H1 (cell line): Measurements from ENCODE around the gene PHRF1. TPM values are rescaled to one million over a fixed set of nuclear protein-coding genes. Genes with fewer than 3 reads are reported as not detected.

Experiments used
- CTCF ChIA-PET: fragments of 300-600 bp; sonication (Branson Sonifier 250); formaldehyde crosslinking; loops from one replicate; lab custom pipeline; 2021; ENCODE audit not compliant: partially characterized antibody; lab: Charles Lee
- POLR2A ChIA-PET: fragments of 300-600 bp; sonication (Branson Sonifier 250); formaldehyde crosslinking; loops from one replicate; lab custom pipeline; 2021; ENCODE audit warnings: inconsistent platforms; ENCODE audit not compliant: partially characterized antibody; lab: Charles Lee
- DNase-seq, 2 experiments: peaks; one replicate each; pipeline versions ENCODE4 v3.0.0 to v3.0.0-alpha.2; 2010 to 2022; ENCODE audit warnings: low spot score in 2 of 2, low read depth in 1 of 2, mixed read lengths in 1 of 2
- FAIRE-seq: peaks from 2 replicates; lab custom pipeline; 2011; peaks lifted over from hg19 to GRCh38; lab: Jason Lieb, UNC
- H2AFZ ChIP-seq: 2 replicates; pipeline ENCODE4 v1.8.1; 2012; ENCODE audit warnings: low read length, inconsistent platforms
- H2AK5ac ChIP-seq: 2 replicates; pipeline ENCODE4 v1.6.1; 2013; ENCODE audit warnings: low read depth, low read length
- H2BK120ac ChIP-seq: replicated peaks from 2 replicates; pipeline ENCODE3; 2013; ENCODE audit warnings: low read depth, low read length, inconsistent platforms
- H2BK12ac ChIP-seq: 2 replicates; pipeline ENCODE4 v1.6.1; 2013; ENCODE audit warnings: low read depth, low read length
- H2BK15ac ChIP-seq: 2 replicates; pipeline ENCODE4 v1.6.1; 2013; ENCODE audit warnings: low read length
- H2BK20ac ChIP-seq: 2 replicates; pipeline ENCODE4 v1.6.1; 2013; ENCODE audit warnings: low read length
- H2BK5ac ChIP-seq: 2 replicates; pipeline ENCODE4 v1.6.1; 2013; ENCODE audit warnings: low read depth, low read length
- H3K14ac ChIP-seq: 2 replicates; pipeline ENCODE4 v1.6.1; 2013; ENCODE audit warnings: inconsistent platforms; ENCODE audit not compliant: insufficient read length
- H3K18ac ChIP-seq: 2 replicates; pipeline ENCODE4 v1.6.1; 2013; ENCODE audit warnings: low read length; ENCODE audit errors: extremely low read depth
- H3K23ac ChIP-seq: 2 replicates; pipeline ENCODE4 v1.6.1; 2013; ENCODE audit warnings: inconsistent platforms; ENCODE audit not compliant: insufficient read length
- H3K23me2 ChIP-seq: 2 replicates; pipeline ENCODE4 v1.6.1; 2013; ENCODE audit warnings: low read depth, low read length
- H3K27ac ChIP-seq: 2 replicates; pipeline ENCODE4 v1.6.1; 2011; ENCODE audit warnings: low read depth, low read length, inconsistent platforms
- H3K27me3 ChIP-seq, 4 experiments: replicated peaks in 1 of 4; 1 replicate in 1 of 4; 2 replicates in 3 of 4; pipeline versions ENCODE4 v1.6.1 to v1.8.1; 2011 to 2013; ENCODE audit warnings: low read length in 3 of 4, mild to moderate bottlenecking in 3 of 4, inconsistent platforms in 2 of 4, mixed read lengths in 2 of 4, moderate library complexity in 1 of 4; ENCODE audit not compliant: control insufficient read depth in 3 of 4, insufficient read depth in 3 of 4; ENCODE audit errors: extremely low read depth in 1 of 4
- H3K36me3 ChIP-seq, 4 experiments: 2 replicates each; pipeline versions ENCODE4 v1.6.1 to v1.8.1; 2011 to 2013; ENCODE audit warnings: mild to moderate bottlenecking in 4 of 4, low read length in 3 of 4, moderate library complexity in 2 of 4, control low read depth in 1 of 4, inconsistent platforms in 1 of 4; ENCODE audit not compliant: insufficient read depth in 4 of 4, control insufficient read depth in 2 of 4
- H3K4ac ChIP-seq: replicated peaks from 2 replicates; pipeline ENCODE3; 2013; ENCODE audit warnings: low read length, low read depth, mixed read lengths, inconsistent platforms; ENCODE audit not compliant: insufficient read length
- H3K4me1 ChIP-seq, 4 experiments: replicated peaks in 1 of 4; 1 replicate in 1 of 4; 2 replicates in 3 of 4; pipeline versions ENCODE4 v1.6.1 to v1.8.1; 2011 to 2013; ENCODE audit warnings: low read length in 3 of 4, inconsistent platforms in 2 of 4, mixed read lengths in 1 of 4; ENCODE audit not compliant: insufficient read depth in 4 of 4, control insufficient read depth in 3 of 4
- H3K4me2 ChIP-seq, 2 experiments: 2 replicates each; pipeline versions ENCODE4 v1.6.1 to v1.8.1; 2011 to 2013; ENCODE audit warnings: low read depth in 2 of 2, low read length in 2 of 2, control low read depth in 1 of 2, inconsistent platforms in 1 of 2, mild to moderate bottlenecking in 1 of 2; ENCODE audit not compliant: insufficient read depth in 1 of 2
- H3K4me3 ChIP-seq, 4 experiments: fragments of 200-600, 300-600 bp in 1 of 4; sonication (generic), shearing (Covaris generic), sonication (Bioruptor Twin) in 1 of 4; 2 replicates each; pipeline versions ENCODE4 v1.5.1 to v1.8.1; 2011 to 2016; ENCODE audit warnings: low read length in 4 of 4, low read depth in 3 of 4, control low read depth in 2 of 4, inconsistent platforms in 2 of 4, mild to moderate bottlenecking in 2 of 4, mixed read lengths in 1 of 4, moderate library complexity in 1 of 4; ENCODE audit not compliant: insufficient read depth in 2 of 4; ENCODE audit errors: extremely low read depth in 1 of 4
- H3K56ac ChIP-seq: replicated peaks from 2 replicates; pipeline ENCODE3; 2013; ENCODE audit warnings: low read depth, mild to moderate bottlenecking, mixed read lengths, low read length, inconsistent platforms; ENCODE audit not compliant: insufficient read length
- H3K79me1 ChIP-seq: 2 replicates; pipeline ENCODE4 v1.6.1; 2013; ENCODE audit warnings: low read depth, low read length, control low read depth
- H3K79me2 ChIP-seq, 2 experiments: 2 replicates each; pipeline versions ENCODE4 v1.6.1 to v1.8.1; 2012 to 2013; ENCODE audit warnings: low read length in 2 of 2, mild to moderate bottlenecking in 2 of 2, inconsistent platforms in 1 of 2; ENCODE audit not compliant: insufficient read depth in 2 of 2, control insufficient read depth in 1 of 2
- H3K9ac ChIP-seq, 4 experiments: replicated peaks in 1 of 4; 1 replicate in 1 of 4; 2 replicates in 3 of 4; pipeline versions ENCODE4 v1.6.1 to v1.8.1; 2011 to 2013; ENCODE audit warnings: low read depth in 3 of 4, low read length in 3 of 4, control low read depth in 2 of 4, mild to moderate bottlenecking in 2 of 4, moderate library complexity in 2 of 4, inconsistent platforms in 1 of 4; ENCODE audit errors: extremely low read depth in 1 of 4
- H3K9me3 ChIP-seq, 2 experiments: 2 replicates each; pipeline versions ENCODE4 v1.6.1 to v1.8.1; 2012 to 2013; ENCODE audit warnings: mild to moderate bottlenecking in 2 of 2, moderate library complexity in 2 of 2, control low read depth in 1 of 2, inconsistent platforms in 1 of 2, low read depth in 1 of 2, low read length in 1 of 2, mixed read lengths in 1 of 2; ENCODE audit not compliant: insufficient read depth in 2 of 2
- H4K20me1 ChIP-seq, 2 experiments: replicated peaks in 1 of 2; 2 replicates each; pipeline versions ENCODE3 to v1.8.1; 2011 to 2013; ENCODE audit warnings: inconsistent platforms in 2 of 2, low read length in 2 of 2, mild to moderate bottlenecking in 1 of 2; ENCODE audit not compliant: insufficient read depth in 2 of 2, control insufficient read depth in 1 of 2
- H4K5ac ChIP-seq: 2 replicates; pipeline ENCODE4 v1.6.1; 2013; ENCODE audit warnings: low read length, low read depth, mixed read lengths, inconsistent platforms; ENCODE audit not compliant: insufficient read length
- H4K8ac ChIP-seq: 2 replicates; pipeline ENCODE4 v1.8.0; 2013; ENCODE audit warnings: mild to moderate bottlenecking, moderate library complexity, low read length, inconsistent platforms; ENCODE audit not compliant: insufficient read depth; ENCODE audit errors: extremely low read depth
- H4K91ac ChIP-seq: replicated peaks from 2 replicates; pipeline ENCODE3; 2013; ENCODE audit warnings: low read length, mixed read lengths, inconsistent platforms; ENCODE audit not compliant: insufficient read length
- BACH1 ChIP-seq: IDR thresholded peaks from 2 replicates; pipeline ENCODE4 v1.6.1; 2012; ENCODE audit warnings: low read length, improper control_type of control experiment
- BCL11A ChIP-seq, 2 experiments: IDR thresholded peaks; one replicate each; pipeline ENCODE4 v1.6.1; 2011; ENCODE audit warnings: low read depth in 2 of 2, low read length in 2 of 2, mild to moderate bottlenecking in 2 of 2
- BRCA1 ChIP-seq: IDR thresholded peaks from 2 replicates; pipeline ENCODE4 v1.6.1; 2012; ENCODE audit warnings: low read depth, low read length, improper control_type of control experiment
- CBX5 ChIP-seq: fragments of 300-800, 300-1000 bp; sonication (generic); IDR thresholded peaks from 2 replicates; pipeline ENCODE4 v1.7.1; 2016; ENCODE audit warnings: antibody characterized with exemption, low read length, low read depth
- CTBP2 ChIP-seq: IDR thresholded peaks from 2 replicates; pipeline ENCODE4 v1.7.0; 2011; ENCODE audit warnings: borderline replicate concordance, mild to moderate bottlenecking, moderate library complexity, mixed read lengths, low read length; ENCODE audit not compliant: insufficient read depth, insufficient read length
- FOSL1 ChIP-seq: IDR thresholded peaks from 2 replicates; pipeline ENCODE4 v1.6.1; 2011; ENCODE audit warnings: mild to moderate bottlenecking, low read depth, low read length, moderate library complexity; ENCODE audit not compliant: insufficient read depth
- NANOG ChIP-seq: IDR thresholded peaks from 2 replicates; pipeline ENCODE4 v1.6.1; 2011; ENCODE audit warnings: low read length, low read depth, mild to moderate bottlenecking, inconsistent platforms; ENCODE audit not compliant: insufficient read depth, poor library complexity, severe bottlenecking
- POLR2A ChIP-seq, 2 experiments: IDR thresholded peaks; 1 replicate in 1 of 2; 2 replicates in 1 of 2; pipeline ENCODE4 v1.6.1; 2011; ENCODE audit warnings: low read depth in 2 of 2, low read length in 2 of 2, mild to moderate bottlenecking in 2 of 2; ENCODE audit errors: control extremely low read depth in 1 of 2
- RFX5 ChIP-seq: IDR thresholded peaks from 2 replicates; pipeline ENCODE4 v1.6.1; 2011; ENCODE audit warnings: low read depth, low read length, improper control_type of control experiment, borderline replicate concordance
- RNF2 ChIP-seq: fragments of 200-900, 300-1000 bp; sonication (generic); IDR thresholded peaks from 2 replicates; pipeline ENCODE4 v1.7.1; 2016; ENCODE audit warnings: borderline replicate concordance, low read depth, mild to moderate bottlenecking, antibody characterized with exemption, low read length; ENCODE audit not compliant: poor library complexity, severe bottlenecking; ENCODE audit errors: missing control alignments
- SIN3A ChIP-seq, 2 experiments: IDR thresholded peaks in 1 of 2; conservative IDR thresholded peaks in 1 of 2; 2 replicates each; pipeline ENCODE4 v1.6.1; 2011 to 2012; ENCODE audit warnings: low read length in 2 of 2, improper control_type of control experiment in 1 of 2, low read depth in 1 of 2, mild to moderate bottlenecking in 1 of 2
- TAF7 ChIP-seq: optimal IDR thresholded peaks from 2 replicates; pipeline ENCODE3; 2011; ENCODE audit warnings: low read depth, mild to moderate bottlenecking, inconsistent platforms, low read length, moderate library complexity, borderline replicate concordance
- WGBS, 2 experiments: shearing (Covaris generic) in 1 of 2; methylation state at CpG; one replicate each; pipeline versions ENCODE4 v1.1.6 to v1.1.7; 2013 to 2015; ENCODE audit warnings: low lambda C conversion rate in 2 of 2, mixed read lengths in 2 of 2, inconsistent platforms in 1 of 2, low coverage in 1 of 2, missing lambda C conversion rate in 1 of 2; ENCODE audit not compliant: insufficient replicate concordance in 2 of 2, insufficient coverage in 1 of 2, insufficient read length in 1 of 2; ENCODE audit errors: extremely low coverage in 1 of 2, missing lambda C conversion rate in 1 of 2; 5-methylcytosine and 5-hydroxymethylcytosine counted together
- polyA plus RNA-seq, 7 experiments: library from polyadenylated mRNA; depleted of rRNA in 3 of 7; stranded (reverse) in 5 of 7; unstranded in 2 of 7; fragments of >200 nt in 5 of 7; fragments of 200-250 nt in 2 of 7; gene quantifications; 1 replicate in 5 of 7; 2 replicates in 1 of 7; 4 replicates in 1 of 7; pipeline versions ENCODE4 v1.2.1 to v1.2.3, GENCODE V29; 2011 to 2013; ENCODE audit warnings: missing spikeins in 2 of 7, mixed read lengths in 2 of 7
- total RNA-seq: library from RNA; stranded (reverse); fragmentation: NEBNext Ultra II Directional; extraction: Animal tissue kit (Norgen Biotek cat#: 25700); gene quantifications from 2 replicates; pipeline ENCODE4 v1.2.1, GENCODE V29; 2021
- TF ChIP-seq, protein P1 (sequence below): IDR thresholded peaks from 2 replicates; pipeline ENCODE4 v1.6.1; 2012; ENCODE audit warnings: inconsistent platforms

PHRF1 gene
- total and polyA plus RNA-seq, 2 of the 8 experiments (the other 6 are each of a cell fraction or from before 2014, with no cell fraction given): 13.4 to 37.3 TPM

DNA sequence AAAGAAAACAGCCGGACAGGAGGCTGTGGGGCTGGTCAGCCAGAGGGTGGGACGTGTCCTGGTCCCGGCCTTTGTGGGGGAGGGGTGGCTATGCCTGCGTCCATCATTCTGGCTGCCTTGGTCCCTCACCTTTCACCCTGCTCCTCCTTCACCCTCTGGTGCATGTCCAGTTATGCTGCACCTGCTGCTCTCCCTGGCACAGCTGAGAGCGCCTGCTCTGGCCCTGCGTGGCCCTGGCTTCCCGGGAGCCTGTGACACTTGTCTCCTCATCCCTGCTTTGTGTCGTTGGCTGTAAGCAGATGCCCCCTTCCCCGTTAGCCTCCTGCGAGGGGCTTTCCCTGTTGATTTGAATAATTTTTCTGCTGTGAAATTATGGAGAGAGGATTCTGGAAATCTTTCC is 16.6 kb downstream of the PHRF1 start:
- ChIA-PET POLR2A (no interaction called here), CTCF (no interaction called here)
- Histone ChIP-seq H2BK12ac (no peak overlapping the region), H3K23ac (no peak overlapping the region), H2BK15ac (no peak overlapping the region), H4K20me1 (peaks cover 12 to 13% of the 10 kb centered on the region in 2 experiments), H3K4me2 (no peak overlapping the region), H3K56ac (no peak overlapping the region), H4K91ac (no peak overlapping the region), H3K36me3 (peaks cover 21 to 64% (median 48%) of the 10 kb centered on the region in 4 experiments), H3K79me2 (no peaks in the 10 kb centered on the region; a peak in 1 of 4 replicates), H4K8ac (no peak overlapping the region), H3K4ac (no peak overlapping the region), H3K27ac (no peak overlapping the region), H2BK120ac (no peak overlapping the region), H3K18ac (no peak overlapping the region), H3K14ac (no peak overlapping the region), H2AK5ac (no peak overlapping the region), H2BK5ac (no peak overlapping the region), H3K9ac (no peak overlapping the region), H4K5ac (no peak overlapping the region), H3K27me3 (no peaks in the 10 kb centered on the region), H3K9me3 (no peaks in the 10 kb centered on the region), H2AFZ (no peak overlapping the region), H3K23me2 (no peaks in the 10 kb centered on the region), H3K79me1 (peaks cover 6% of the 10 kb centered on the region; the same call in 1 of the 2 replicates), H3K4me3 (no peak overlapping the region), H3K4me1 (no peaks in the 10 kb centered on the region), H2BK20ac (no peak overlapping the region)
- DNase-seq: no peak
- no peak for FAIRE-seq
- 93% methylated on average over 10 of the region's 10 CpGs; no CpG with 5 or more reads in 1 of the 2 experiments for WGBS, 2 experiments
- TF ChIP-seq BACH1 (no peak), CTBP2 (no peak), TAF7 (no peak), BRCA1 (no peak), FOSL1 (no peak), CBX5 (no peak), BCL11A (IDR thresholded peaks at IDR 0.05; ENCODE audit: low read depth in 2 of 2, low read length in 2 of 2) (no peak), POLR2A (IDR thresholded peaks at IDR 0.05; ENCODE audit: control extremely low read depth in 1 of 2, low read depth in 2 of 2, low read length in 2 of 2) (no peak), RNF2 (no peak), RFX5 (no peak), NANOG (no peak), SIN3A (conservative IDR thresholded peaks at IDR 0.05 in 1 of 2, IDR thresholded peaks at IDR 0.05 in 1 of 2; ENCODE audit: low read depth in 1 of 2, low read length in 2 of 2) (no peak)
- TF ChIP-seq, protein P1, sequence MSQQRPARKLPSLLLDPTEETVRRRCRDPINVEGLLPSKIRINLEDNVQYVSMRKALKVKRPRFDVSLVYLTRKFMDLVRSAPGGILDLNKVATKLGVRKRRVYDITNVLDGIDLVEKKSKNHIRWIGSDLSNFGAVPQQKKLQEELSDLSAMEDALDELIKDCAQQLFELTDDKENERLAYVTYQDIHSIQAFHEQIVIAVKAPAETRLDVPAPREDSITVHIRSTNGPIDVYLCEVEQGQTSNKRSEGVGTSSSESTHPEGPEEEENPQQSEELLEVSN: no peak
